ENCODE data around the gene AFF3.
A peak's percentile ranks its signal among the peaks of the same experiment; 100 is the strongest.

The AFF3 gene

GRCh38 chr2:99850084-99850710, 292.2 kb downstream of the AFF3 start:
- DNase-seq, result no peak
- TF ChIP-seq CTCF (IDR thresholded peaks at IDR 0.05), result no peak
- Mint-ChIP-seq H3K27ac (no peak overlapping the region), H3K4me1 (peaks cover 29% of the 10 kb centered on the region), H3K4me3 (no peak overlapping the region), H3K36me3 (ENCODE audit: low read depth) (peaks cover 31% of the 10 kb centered on the region), H3K9me3 (no peaks in the 10 kb centered on the region), H3K27me3 (ENCODE audit: low read depth, poor library complexity) (peaks cover 7% of the 10 kb centered on the region)

DNA sequence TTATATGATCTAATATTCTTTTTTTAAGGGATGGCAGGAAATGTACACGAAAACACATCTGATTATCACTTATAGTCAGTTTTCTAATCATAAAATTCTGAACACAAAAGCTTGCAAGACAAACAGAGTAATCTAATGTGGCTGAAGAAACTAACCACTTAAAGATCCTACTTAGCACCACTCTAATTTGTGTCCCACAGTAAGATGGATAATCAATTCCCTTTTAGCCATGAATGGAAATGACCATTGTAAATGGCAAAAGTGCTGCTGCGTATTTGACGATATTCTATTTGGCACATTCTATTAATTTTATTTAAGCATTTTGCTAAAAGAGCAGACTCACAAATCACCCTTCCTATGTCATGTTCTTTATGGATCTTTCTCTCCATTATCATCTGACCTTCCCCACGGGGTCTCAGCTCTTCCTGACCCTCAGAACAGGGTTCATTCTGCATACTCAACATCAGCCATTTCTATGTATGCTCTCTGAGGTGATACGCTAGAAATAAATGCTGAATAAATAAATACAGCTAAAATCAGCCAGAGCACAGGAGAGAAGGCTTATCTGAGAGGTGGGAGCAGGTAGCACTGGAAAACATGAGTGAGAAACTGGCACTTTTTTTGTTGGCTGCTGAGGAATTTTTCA, 295.8 kb downstream of the AFF3 start:
- Mint-ChIP-seq H3K27ac (no peak overlapping the region), H3K36me3 (ENCODE audit: low read depth) (peaks cover 26% of the 10 kb centered on the region), H3K4me3 (no peak overlapping the region), H3K9me3 (no peaks in the 10 kb centered on the region), H3K4me1 (peaks cover 21% of the 10 kb centered on the region), H3K27me3 (ENCODE audit: low read depth, poor library complexity) (peaks cover 7% of the 10 kb centered on the region)
- DNase-seq, result no peak
- TF ChIP-seq CTCF (IDR thresholded peaks at IDR 0.05), result no peak

- Mint-ChIP-seq H3K9me3 (no peaks in the 10 kb centered on the region), H3K4me1 (peaks cover 23% of the 10 kb centered on the region), H3K27me3 (ENCODE audit: low read depth, poor library complexity) (peaks cover 7% of the 10 kb centered on the region), H3K36me3 (ENCODE audit: low read depth) (peaks cover 39% of the 10 kb centered on the region), H3K27ac (no peak overlapping the region), H3K4me3 (no peak overlapping the region)
- no peak for DNase-seq
- TF ChIP-seq CTCF (IDR thresholded peaks at IDR 0.05), result no peak
These were observed 297.1 kb downstream of the AFF3 start for GRCh38 chr2:99845296-99845695.

- Mint-ChIP-seq H3K9me3 (peaks cover 4% of the 10 kb centered on the region), H3K27me3 (ENCODE audit: low read depth, poor library complexity) (no peaks in the 10 kb centered on the region), H3K36me3 (ENCODE audit: low read depth) (peaks cover 48% of the 10 kb centered on the region), H3K4me3 (no peak overlapping the region), H3K4me1 (peaks cover 14% of the 10 kb centered on the region), H3K27ac (no peak overlapping the region)
- DNase-seq, result no peak
- TF ChIP-seq CTCF (IDR thresholded peaks at IDR 0.05), result no peak
These were observed 299.9 kb downstream of the AFF3 start for GRCh38 chr2:99842451-99842850.

- H3K4me3 Mint-ChIP-seq, result no peak overlapping the region
- H3K4me1 Mint-ChIP-seq, result peaks cover 14% of the 10 kb centered on the region
- no peak for TF ChIP-seq CTCF (IDR thresholded peaks at IDR 0.05)
- no peak for DNase-seq
- no peaks in the 10 kb centered on the region for H3K27me3 Mint-ChIP-seq (ENCODE audit: low read depth, poor library complexity)
- peaks cover 51% of the 10 kb centered on the region for H3K36me3 Mint-ChIP-seq (ENCODE audit: low read depth)
- H3K9me3 Mint-ChIP-seq, result peaks cover 4% of the 10 kb centered on the region
- no peak overlapping the region for H3K27ac Mint-ChIP-seq
These were observed 300.6 kb downstream of the AFF3 start for GRCh38 chr2:99841749-99842148.

DNA sequence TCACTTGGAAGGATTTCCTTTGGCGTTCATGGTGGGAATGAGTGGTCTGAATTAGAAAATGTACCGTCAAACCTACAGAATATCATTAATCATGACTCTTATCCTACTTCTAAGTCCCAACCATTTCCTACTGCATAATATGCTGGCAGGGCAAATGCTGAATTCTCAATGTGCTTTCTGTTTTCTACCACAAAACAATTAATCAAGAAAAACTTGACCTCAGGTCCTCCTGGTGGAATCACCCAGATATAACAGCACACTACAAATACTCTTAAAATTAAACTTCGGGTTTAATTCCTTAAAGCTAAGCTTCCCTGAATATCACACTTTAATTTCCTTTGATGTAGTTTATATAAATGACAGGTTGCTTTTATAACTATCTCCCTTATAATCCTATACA, 301.6 kb downstream of the AFF3 start:
- no peak for TF ChIP-seq CTCF (IDR thresholded peaks at IDR 0.05)
- Mint-ChIP-seq H3K36me3 (ENCODE audit: low read depth) (peaks cover 55% of the 10 kb centered on the region), H3K27me3 (ENCODE audit: low read depth, poor library complexity) (no peaks in the 10 kb centered on the region), H3K27ac (peak overlapping the region; percentile 65), H3K4me1 (peaks cover 14% of the 10 kb centered on the region), H3K4me3 (no peak overlapping the region), H3K9me3 (peaks cover 4% of the 10 kb centered on the region)
- no peak for DNase-seq
